GM23248 (cell line): Measurements from ENCODE around the gene ABR.

ENCODE experiments used
- EZH2 ChIP-seq: fragments of 200-600 bp; sonication (generic); IDR thresholded peaks from 2 replicates; pipeline ENCODE4 v1.6.1; 2018; ENCODE audit warnings: antibody characterized with exemption, mild to moderate bottlenecking; ENCODE audit not compliant: insufficient read depth, poor library complexity, severe bottlenecking
- EZH2phosphoT487 ChIP-seq: fragments of 200-600 bp; sonication (generic); IDR thresholded peaks from 2 replicates; pipeline ENCODE4 v1.6.1; 2018; ENCODE audit warnings: antibody characterized with exemption, moderate library complexity, mild to moderate bottlenecking, low read depth; ENCODE audit not compliant: insufficient read depth

- TF ChIP-seq EZH2 (no peak), EZH2phosphoT487 (no peak)
Measured at GRCh38 chr17:1087381-1088241, 92.2 kb downstream of the ABR start.
